Neuronal stem cell (in vitro differentiated cells): ENCODE data around the gene GPS1.

Source experiments
- DNase-seq: peaks from one replicate; pipeline ENCODE4 v3.0.0-alpha.2; 2013; ENCODE audit warnings: low spot score
- H2AFZ ChIP-seq: one replicate; pipeline ENCODE4 v1.6.1; 2013; ENCODE audit warnings: mild to moderate bottlenecking, low read length, inconsistent platforms
- H2AK5ac ChIP-seq: 2 replicates; pipeline ENCODE4 v1.6.1; 2013; ENCODE audit warnings: low read depth, mild to moderate bottlenecking, inconsistent platforms, low read length, moderate library complexity, mixed read lengths
- H2BK120ac ChIP-seq: 2 replicates; pipeline ENCODE4 v1.6.1; 2013; ENCODE audit warnings: low read depth, mild to moderate bottlenecking, inconsistent platforms, low read length, moderate library complexity, mixed read lengths
- H2BK12ac ChIP-seq: one replicate; pipeline ENCODE4 v1.6.1; 2013; ENCODE audit warnings: low read length, inconsistent platforms
- H2BK15ac ChIP-seq: 2 replicates; pipeline ENCODE4 v1.6.1; 2013; ENCODE audit warnings: mild to moderate bottlenecking, low read length, inconsistent platforms, mixed read lengths
- H2BK5ac ChIP-seq: one replicate; pipeline ENCODE4 v1.6.1; 2013; ENCODE audit warnings: inconsistent platforms, mild to moderate bottlenecking, low read length, moderate library complexity
- H3K14ac ChIP-seq: one replicate; pipeline ENCODE4 v1.6.1; 2013; ENCODE audit warnings: low read length, inconsistent platforms
- H3K18ac ChIP-seq: 2 replicates; pipeline ENCODE4 v1.6.1; 2013; ENCODE audit warnings: low read length, inconsistent platforms
- H3K23ac ChIP-seq: 2 replicates; pipeline ENCODE4 v1.6.1; 2013; ENCODE audit warnings: low read depth, mild to moderate bottlenecking, mixed read lengths, low read length, inconsistent platforms; ENCODE audit not compliant: poor library complexity
- H3K27ac ChIP-seq: replicated peaks from 3 replicates; pipeline ENCODE4 v1.5.1; 2013; ENCODE audit warnings: low read length, inconsistent platforms
- H3K27me3 ChIP-seq, 3 experiments: 2 replicates each; pipeline ENCODE4 v1.6.1; 2013; ENCODE audit warnings: low read length in 3 of 3, mild to moderate bottlenecking in 2 of 3, inconsistent platforms in 1 of 3, low read depth in 1 of 3, mixed read lengths in 1 of 3, moderate library complexity in 1 of 3; ENCODE audit not compliant: control insufficient read depth in 3 of 3, insufficient read depth in 3 of 3
- H3K36me3 ChIP-seq, 2 donors: replicated peaks in 1 of 2; 2 replicates each; pipeline ENCODE4 v1.6.1; 2013; ENCODE audit warnings: low read length in 2 of 2; ENCODE audit not compliant: control insufficient read depth in 2 of 2, insufficient read depth in 2 of 2
- H3K4ac ChIP-seq: 2 replicates; pipeline ENCODE4 v1.6.1; 2013; ENCODE audit warnings: inconsistent platforms, mild to moderate bottlenecking, low read length, moderate library complexity
- H3K4me1 ChIP-seq, 2 donors: 1 replicate in 1 of 2; 2 replicates in 1 of 2; pipeline ENCODE4 v1.6.1; 2013; ENCODE audit warnings: low read length in 2 of 2, low read depth in 1 of 2; ENCODE audit not compliant: control insufficient read depth in 2 of 2, insufficient read depth in 1 of 2
- H3K4me2 ChIP-seq: one replicate; pipeline ENCODE4 v1.6.1; 2013; ENCODE audit warnings: mild to moderate bottlenecking, low read length, inconsistent platforms; ENCODE audit not compliant: insufficient read depth, poor library complexity, severe bottlenecking
- H3K4me3 ChIP-seq, 2 donors: 2 replicates each; pipeline ENCODE4 v1.5.1; 2013; ENCODE audit warnings: low read length in 2 of 2, mild to moderate bottlenecking in 2 of 2, inconsistent platforms in 1 of 2, moderate library complexity in 1 of 2
- H3K79me1 ChIP-seq: one replicate; pipeline ENCODE4 v1.6.1; 2013; ENCODE audit warnings: low read depth, mild to moderate bottlenecking, inconsistent platforms, low read length, moderate library complexity
- H3K9ac ChIP-seq: one replicate; pipeline ENCODE4 v1.6.1; 2013; ENCODE audit warnings: mild to moderate bottlenecking, low read depth, low read length, inconsistent platforms; ENCODE audit not compliant: poor library complexity
- H3K9me3 ChIP-seq, 2 donors: replicated peaks in 1 of 2; 2 replicates each; pipeline versions ENCODE3 to v1.6.1; 2013; ENCODE audit warnings: low read length in 2 of 2, mild to moderate bottlenecking in 2 of 2, inconsistent platforms in 1 of 2, low read depth in 1 of 2, mixed read lengths in 1 of 2, moderate library complexity in 1 of 2; ENCODE audit not compliant: control insufficient read depth in 2 of 2, insufficient read depth in 1 of 2
- H4K8ac ChIP-seq: one replicate; pipeline ENCODE4 v1.6.1; 2013; ENCODE audit warnings: low read depth, mild to moderate bottlenecking, inconsistent platforms, low read length, moderate library complexity
- H4K91ac ChIP-seq: one replicate; pipeline ENCODE4 v1.6.1; 2013; ENCODE audit warnings: low read length, low read depth, mild to moderate bottlenecking, inconsistent platforms; ENCODE audit not compliant: poor library complexity
- WGBS, 2 donors: extraction: QIAGEN DNeasy Blood & Tissue Kit; methylation state at CpG; one replicate each; pipeline ENCODE4 v1.1.7; 2013; ENCODE audit warnings: missing lambda C conversion rate in 2 of 2, mixed read lengths in 1 of 2; ENCODE audit not compliant: insufficient read length in 2 of 2, insufficient replicate concordance in 1 of 2; ENCODE audit errors: extremely low coverage in 2 of 2; 5-methylcytosine and 5-hydroxymethylcytosine counted together

Gene GPS1

DNA sequence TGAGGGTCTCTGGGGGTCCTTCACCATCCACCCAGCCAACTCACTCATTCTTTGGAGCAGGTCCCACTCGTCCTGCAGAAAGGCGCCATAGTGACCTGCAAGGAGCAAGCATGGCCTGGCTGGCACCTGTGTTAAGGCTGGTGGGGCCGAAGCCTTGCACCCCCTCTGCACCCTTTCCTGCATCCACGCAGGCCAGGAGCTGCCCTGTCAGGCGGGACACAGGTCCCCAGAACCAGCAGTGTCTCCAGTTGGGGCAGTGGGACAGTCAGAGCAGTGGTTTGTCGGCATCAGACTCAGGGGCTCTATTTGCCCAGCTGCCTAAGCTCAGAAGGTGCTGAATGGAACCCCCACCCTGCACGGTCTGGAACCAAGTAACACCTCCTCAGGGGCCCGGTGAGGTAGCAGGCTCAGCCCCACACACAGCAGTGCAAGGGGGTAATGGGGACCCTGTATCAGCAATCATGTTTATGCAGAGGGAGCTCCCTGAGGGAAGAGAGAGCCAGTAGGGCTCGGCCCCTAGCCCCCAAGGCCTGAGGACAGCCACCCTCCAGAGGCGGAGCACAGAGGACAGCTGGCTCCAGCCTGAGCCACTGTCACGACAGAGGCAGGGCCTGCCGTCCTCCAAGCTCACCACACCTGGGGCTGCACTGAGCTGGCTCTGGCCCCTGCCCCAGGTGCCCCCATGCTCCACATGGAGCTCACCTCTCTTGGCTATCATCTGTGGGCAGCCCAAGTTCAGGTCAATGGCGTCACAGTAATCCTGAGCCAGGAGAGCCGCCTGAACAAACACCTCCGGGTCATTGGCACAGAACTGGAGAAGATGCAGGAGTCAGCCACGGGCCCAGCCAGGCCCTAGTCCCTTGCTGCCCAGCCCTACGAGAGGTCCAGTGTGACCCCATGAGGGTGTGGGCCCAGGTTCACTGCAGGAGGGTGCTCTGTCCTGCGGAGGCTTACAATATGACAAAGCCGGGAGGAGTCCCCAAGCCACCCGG lies 12.0 kb downstream of the GPS1 start:
- no CpG with 5 or more reads among the region's 20 CpGs for WGBS, 2 donors
- H4K91ac ChIP-seq, result no peak overlapping the region
- peak overlapping the region in 1 of 2 donors; percentile 64 for H3K4me3 ChIP-seq

DNA sequence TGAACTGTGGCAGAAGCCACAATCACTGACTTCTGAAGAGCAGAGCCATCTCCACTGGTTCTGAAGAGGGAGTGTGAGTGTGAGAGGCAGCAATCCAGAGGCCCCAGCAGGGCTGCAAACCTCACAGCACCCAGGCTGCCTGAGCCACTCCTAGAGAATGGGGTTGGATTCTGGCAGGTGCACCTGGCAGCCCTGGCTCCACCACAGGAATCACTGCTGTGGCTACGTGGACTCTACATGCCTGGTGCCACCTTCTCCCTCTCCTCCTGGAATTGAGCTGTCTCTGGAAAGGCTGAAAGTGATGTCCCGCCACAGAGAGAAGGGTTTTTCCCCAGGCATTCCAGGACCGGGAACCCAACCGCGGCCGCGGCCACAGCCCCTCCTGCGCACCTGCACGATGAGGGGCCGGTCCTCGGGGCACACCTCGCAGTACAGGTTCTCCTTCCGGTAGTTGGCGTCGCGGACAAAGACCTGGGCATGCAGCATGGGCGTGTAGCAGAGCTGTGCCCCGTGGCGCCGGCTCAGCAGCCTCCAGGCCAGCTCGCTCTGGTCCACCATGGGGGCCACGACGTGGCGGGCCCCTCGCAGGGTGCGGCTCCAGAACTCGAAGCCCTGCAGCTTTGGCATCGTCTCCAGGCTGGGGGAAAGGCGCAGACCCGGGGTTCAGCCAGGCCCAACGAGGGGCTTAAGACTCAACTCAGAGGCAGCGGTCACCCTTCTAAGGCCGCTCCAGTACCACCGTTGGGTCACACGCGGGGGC lies 12.9 kb downstream of the GPS1 start:
- Histone ChIP-seq H3K9ac (peak overlapping the region; percentile 90), H3K4me3 (peak overlapping the region; percentile 64 to 98), H3K14ac (peak overlapping the region; percentile 38), H3K9me3 (no peaks in the 10 kb centered on the region), H3K4me2 (peak overlapping the region; percentile 97), H2BK5ac (no peak overlapping the region), H4K91ac (no peak overlapping the region), H2AFZ (no peak overlapping the region), H2BK12ac (peak overlapping the region; percentile 10), H4K8ac (no peak overlapping the region), H3K4ac (no peak overlapping the region), H3K23ac (peak overlapping the region; percentile 73), H2BK15ac (no peak overlapping the region), H3K36me3 (peaks cover 31 to 44% of the 10 kb centered on the region in 2 donors), H3K27ac (no peak overlapping the region), H2AK5ac (peak overlapping the region; percentile 97), H3K27me3 (no peaks in the 10 kb centered on the region), H3K18ac (peak overlapping the region; percentile 28), H3K79me1 (peaks cover 10% of the 10 kb centered on the region), H2BK120ac (no peak overlapping the region), H3K4me1 (peaks cover 7 to 8% of the 10 kb centered on the region in 2 donors)
- no peak for DNase-seq
- WGBS, 2 donors, result no CpG with 5 or more reads among the region's 36 CpGs

More for the DNA sequence above, 12.0 kb downstream of the GPS1 start:
- Histone ChIP-seq H2AFZ (no peak overlapping the region), H3K4ac (no peak overlapping the region), H2BK5ac (no peak overlapping the region), H3K4me2 (no peak overlapping the region), H2BK120ac (no peak overlapping the region), H3K18ac (no peak overlapping the region), H3K23ac (no peak overlapping the region), H3K27me3 (no peaks in the 10 kb centered on the region), H3K14ac (no peak overlapping the region), H3K36me3 (peaks cover 35 to 53% of the 10 kb centered on the region in 2 donors), H3K79me1 (peaks cover 10% of the 10 kb centered on the region), H4K8ac (peak overlapping the region; percentile 17), H2BK12ac (no peak overlapping the region), H3K27ac (no peak overlapping the region), H2AK5ac (no peak overlapping the region), H2BK15ac (no peak overlapping the region), H3K4me1 (peaks cover 7 to 8% of the 10 kb centered on the region in 2 donors), H3K9me3 (no peaks in the 10 kb centered on the region), H3K9ac (no peak overlapping the region)
- no peak for DNase-seq

DNA sequence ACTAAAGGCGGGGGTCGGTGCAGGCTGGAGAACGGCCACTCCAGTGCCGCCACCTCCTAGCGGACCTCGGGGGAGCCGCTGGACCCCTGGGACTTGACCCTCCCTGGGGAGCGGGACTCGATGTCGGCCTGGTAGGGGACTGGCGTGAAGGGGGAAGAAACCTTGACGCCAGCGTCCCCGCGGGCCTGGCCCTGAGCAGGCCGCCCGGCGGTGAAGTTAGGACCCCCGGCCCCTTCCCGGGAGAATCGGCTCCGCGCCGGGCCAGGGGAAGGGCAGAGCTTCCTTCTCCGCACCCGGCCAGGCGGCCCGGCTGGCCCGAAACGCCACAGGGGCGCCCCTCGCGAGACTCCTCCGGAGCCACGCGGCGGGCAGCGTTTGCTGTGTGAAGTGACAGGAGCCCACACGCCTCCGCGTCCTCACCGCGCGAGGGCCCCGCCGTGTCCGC lies 13.5 kb downstream of the GPS1 start:
- H2AK5ac ChIP-seq, result peak overlapping the region; percentile 97
- peak overlapping the region; percentile 73 for H2AFZ ChIP-seq
- no peak overlapping the region for H2BK15ac ChIP-seq
- no peak overlapping the region for H3K4ac ChIP-seq
- H3K4me1 ChIP-seq, result peaks cover 7 to 8% of the 10 kb centered on the region in 2 donors
- H3K23ac ChIP-seq, result peak overlapping the region; percentile 73
- H3K27me3 ChIP-seq, result no peaks in the 10 kb centered on the region
- H2BK12ac ChIP-seq, result no peak overlapping the region
- H3K27ac ChIP-seq, result no peak overlapping the region
- peaks cover 10% of the 10 kb centered on the region for H3K79me1 ChIP-seq
- H3K4me2 ChIP-seq, result peak overlapping the region; percentile 97
- peak overlapping the region; percentile 90 for H3K9ac ChIP-seq
- H3K4me3 ChIP-seq, result peak overlapping the region; percentile 64 to 98
- no peak overlapping the region for H2BK5ac ChIP-seq
- H3K14ac ChIP-seq, result peak overlapping the region; percentile 38
- H3K18ac ChIP-seq, result peak overlapping the region; percentile 87
- no peaks in the 10 kb centered on the region for H3K9me3 ChIP-seq
- H4K91ac ChIP-seq, result no peak overlapping the region
- peaks cover 31 to 38% of the 10 kb centered on the region in 2 donors for H3K36me3 ChIP-seq
- H2BK120ac ChIP-seq, result no peak overlapping the region
- no CpG with 5 or more reads among the region's 47 CpGs for WGBS, 2 donors
- DNase-seq, result no peak
- peak overlapping the region; percentile 65 for H4K8ac ChIP-seq
